ENCODE results near the gene STEAP4.

Gene STEAP4

DNA sequence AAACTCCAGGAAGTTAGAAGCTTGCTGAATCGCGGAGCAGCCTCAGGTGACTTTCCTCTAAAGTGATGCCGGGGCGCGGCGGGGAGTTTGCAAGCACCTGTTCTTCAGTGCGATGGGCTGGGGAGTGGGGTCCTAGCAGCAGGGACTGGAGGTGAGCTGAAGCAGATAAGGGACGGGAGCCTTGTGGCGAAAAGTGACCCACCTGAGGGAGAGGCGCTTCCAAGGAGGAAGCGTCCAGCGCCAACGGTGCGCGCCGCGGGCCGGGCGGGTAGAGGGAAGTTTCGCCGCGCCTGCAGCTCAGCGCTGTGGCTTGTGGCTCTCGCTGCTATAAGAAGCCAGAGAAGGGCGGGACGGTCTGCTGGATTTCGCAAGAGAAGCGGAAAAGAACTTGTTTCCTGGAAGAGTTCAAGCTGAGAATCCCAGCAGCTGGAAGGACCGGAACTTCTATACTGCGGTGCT lies at the start of gene STEAP4:
TSS of gene STEAP4 (minus strand) at position 305 of the 459 bp plus-strand sequence. CDS start 22,625 bp downstream, outside the sequence.
- peak; percentile 25 to 62 for DNase-seq

GRCh38 chr7:88355011-88355410 lies 48.3 kb upstream of the STEAP4 start:
- no peak for DNase-seq

- DNase-seq, result no peak
Measured at GRCh38 chr7:88350118-88350517, 43.4 kb upstream of the STEAP4 start.

- no peak for DNase-seq
Measured at GRCh38 chr7:88347517-88347916, 40.8 kb upstream of the STEAP4 start.

DNA sequence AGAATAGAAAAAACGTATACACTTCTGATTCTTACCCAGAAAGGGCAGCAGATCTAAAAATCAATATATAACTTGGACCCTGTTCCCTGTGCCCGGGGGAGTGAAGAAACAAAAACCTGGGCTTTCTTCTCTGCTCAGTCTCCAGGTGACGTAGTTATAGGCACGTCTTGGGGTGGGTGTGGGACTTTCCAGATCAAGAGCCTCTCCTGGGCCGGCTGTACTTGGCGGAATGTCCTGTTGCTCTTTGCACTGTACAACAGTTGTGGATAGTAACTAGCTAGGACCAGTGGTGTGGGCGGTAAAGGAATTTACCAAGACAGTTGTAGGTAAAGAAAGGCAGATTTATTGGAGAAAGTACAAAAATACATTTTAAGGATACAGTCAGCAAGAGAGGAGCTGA lies 40.4 kb upstream of the STEAP4 start:
- no peak for DNase-seq

DNA sequence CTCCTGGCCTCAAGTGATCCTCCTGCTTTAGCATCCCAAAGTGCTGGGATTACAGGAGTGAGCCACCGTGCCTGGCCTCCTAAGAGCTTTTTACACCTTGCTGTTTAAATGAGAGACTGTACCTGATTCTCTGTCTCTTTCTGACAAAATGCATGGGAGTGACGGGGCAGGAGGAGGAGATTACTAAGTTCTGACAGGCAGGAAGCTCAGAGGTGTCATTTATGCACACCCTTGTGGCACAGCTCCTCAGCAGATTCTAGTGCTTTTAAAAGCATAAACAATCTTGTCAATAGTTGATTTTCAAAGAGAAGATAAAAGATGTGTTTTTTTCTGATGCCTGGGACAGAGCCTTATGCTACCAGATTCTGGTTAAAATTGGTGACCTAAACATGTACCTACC lies 39.7 kb upstream of the STEAP4 start:
- no peak for DNase-seq

GRCh38 chr7:88344956-88345832 lies 38.5 kb upstream of the STEAP4 start:
- DNase-seq, result peak in 1 of 2 donors; percentile 18

DNA sequence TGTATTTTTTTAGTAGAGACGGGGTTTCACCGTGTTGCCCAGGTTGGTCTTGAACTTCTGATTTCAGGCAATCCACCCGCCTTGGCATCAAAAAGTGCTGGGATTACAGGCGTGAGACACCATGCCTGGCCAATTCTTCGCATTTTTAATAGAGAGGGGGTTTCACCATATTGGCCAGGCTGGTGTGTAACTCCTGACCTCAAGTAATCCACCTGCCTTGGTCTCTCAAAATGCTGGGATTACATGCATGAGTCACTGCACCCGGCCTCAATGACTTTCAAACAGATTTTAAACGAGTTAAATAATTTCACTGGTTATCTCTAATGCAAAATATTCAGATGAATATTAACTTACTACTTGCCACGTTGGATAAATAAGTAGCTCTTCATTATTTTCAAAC lies 37.6 kb upstream of the STEAP4 start:
- DNase-seq, result no peak

DNA sequence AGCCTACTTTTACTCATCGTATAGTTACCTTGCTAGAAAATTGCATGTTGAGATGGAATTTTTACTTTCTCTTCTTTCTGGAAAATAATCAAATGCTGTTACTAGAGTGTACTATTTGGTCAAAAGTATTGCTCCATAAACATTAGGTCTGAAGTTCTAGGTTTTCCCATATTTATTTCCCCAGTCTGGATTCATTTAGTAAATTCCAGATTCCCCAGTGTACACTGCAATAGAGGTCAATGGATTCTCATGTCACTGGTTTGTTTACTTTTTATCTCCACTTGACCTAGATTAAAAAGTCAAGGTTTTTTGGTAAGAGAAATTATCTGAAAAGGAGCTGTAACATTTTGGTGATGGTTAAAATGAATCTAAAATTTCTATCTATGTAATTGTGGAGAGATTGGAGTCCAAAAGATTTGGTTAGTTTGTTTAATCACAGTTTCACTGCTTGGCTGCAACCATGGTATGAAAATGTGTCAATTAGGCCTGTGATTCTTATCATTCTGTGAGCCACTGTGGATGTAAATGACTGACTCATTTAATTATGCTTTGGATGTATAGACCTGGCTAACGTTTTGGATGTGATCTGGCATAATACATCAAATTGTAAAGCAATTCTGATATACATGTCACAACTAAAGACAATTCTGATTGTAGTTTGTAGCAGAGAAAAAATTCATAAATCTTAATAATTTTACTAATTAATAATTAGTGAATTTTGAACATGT lies 32.7 kb upstream of the STEAP4 start:
- DNase-seq, result no peak

GRCh38 chr7:88338503-88338902 lies 31.8 kb upstream of the STEAP4 start:
- DNase-seq, result no peak

DNA sequence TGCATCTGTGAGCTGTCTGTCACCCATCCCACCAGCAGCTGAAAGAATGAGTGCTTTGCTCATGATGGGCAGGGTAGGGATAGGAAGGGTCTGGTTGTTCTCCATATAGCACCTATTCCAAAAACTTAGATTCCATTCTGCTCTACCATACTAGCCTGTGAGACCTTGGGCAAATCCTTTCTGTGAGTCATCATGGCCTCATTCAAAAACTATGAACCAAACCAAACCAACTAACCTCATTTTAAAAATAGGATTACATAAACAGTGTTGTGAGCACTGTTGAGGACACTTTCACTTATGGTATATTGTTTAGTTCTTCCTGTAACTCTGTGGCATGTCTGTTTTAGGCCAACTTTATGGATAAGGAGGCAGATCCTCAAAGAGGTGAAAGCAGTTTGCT lies 30.9 kb upstream of the STEAP4 start:
- DNase-seq, result no peak

GRCh38 chr7:88331322-88331721 lies 24.6 kb upstream of the STEAP4 start:
- no peak for DNase-seq

- DNase-seq, result no peak
Measured at GRCh38 chr7:88329532-88330463, 23.1 kb upstream of the STEAP4 start.

GRCh38 chr7:88328787-88329186 lies 22.1 kb upstream of the STEAP4 start:
- DNase-seq, result no peak

GRCh38 chr7:88324699-88325098 lies 18.0 kb upstream of the STEAP4 start:
- no peak for DNase-seq

- no peak for DNase-seq
Measured at GRCh38 chr7:88322151-88322550, 15.5 kb upstream of the STEAP4 start.

GRCh38 chr7:88321694-88322093 lies 15.0 kb upstream of the STEAP4 start:
- DNase-seq, result no peak

DNA sequence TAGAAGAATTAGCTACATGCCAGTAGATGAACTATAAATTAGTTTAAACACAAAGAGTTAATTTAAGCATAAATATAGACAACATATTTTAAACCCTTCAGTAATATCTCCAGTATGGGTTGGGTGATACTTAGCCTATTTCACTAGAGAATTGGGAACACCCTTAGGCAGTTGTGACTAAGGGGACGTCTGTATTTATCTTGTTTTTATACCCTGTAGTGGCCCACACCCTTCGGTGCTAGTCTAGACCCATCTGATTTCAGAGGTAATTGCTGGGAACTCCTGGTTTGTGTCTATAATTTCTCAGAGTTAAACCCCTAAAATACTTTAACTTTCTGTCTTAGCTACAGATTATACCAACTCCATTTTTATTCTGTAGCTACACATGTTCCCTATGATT lies 11.5 kb upstream of the STEAP4 start:
- DNase-seq, result no peak

- no peak for DNase-seq
Measured at GRCh38 chr7:88317422-88317821, 10.7 kb upstream of the STEAP4 start.

DNA sequence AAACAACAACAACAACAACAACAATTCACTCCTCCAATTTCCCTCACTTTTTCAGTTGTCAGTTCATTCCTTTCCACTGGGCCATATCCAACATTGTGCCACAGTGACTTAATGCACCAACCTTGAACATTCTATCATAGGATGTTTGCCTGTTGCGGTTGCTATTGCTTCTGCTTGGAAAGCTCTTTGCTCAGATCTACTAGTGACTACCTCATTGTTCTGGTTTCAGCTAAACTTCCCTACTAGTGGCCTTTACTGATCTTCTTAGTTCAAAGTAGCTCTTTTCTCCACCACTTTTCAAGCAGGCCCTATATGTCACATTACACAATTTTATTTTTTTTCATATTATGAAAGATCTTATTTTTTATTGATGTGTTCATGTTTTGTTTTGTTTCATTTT lies 9.8 kb upstream of the STEAP4 start:
- no peak for DNase-seq

DNA sequence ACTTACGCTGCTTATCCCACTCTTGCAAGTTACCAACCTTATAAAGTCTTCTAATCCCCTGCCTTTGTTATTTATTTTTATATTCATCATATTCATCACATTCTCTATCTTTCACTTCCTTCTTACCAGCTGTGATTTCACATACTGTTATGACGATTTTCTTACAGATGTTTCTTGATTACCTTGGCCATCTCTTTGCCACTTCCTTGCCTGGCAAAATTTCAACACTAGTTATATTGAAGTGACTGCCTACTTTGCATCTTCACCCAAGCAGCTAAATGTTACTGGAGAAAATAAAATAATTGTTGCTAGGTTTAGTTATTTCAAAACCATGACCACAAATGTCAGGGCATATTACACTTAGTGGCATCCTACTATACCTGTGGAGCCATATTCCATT lies 8.8 kb upstream of the STEAP4 start:
- no peak for DNase-seq

- peak in 1 of 2 donors; percentile 21 for DNase-seq
Measured at GRCh38 chr7:88314061-88314491, 7.4 kb upstream of the STEAP4 start.
